Measurements from ENCODE around the gene VASN. TPM values are rescaled to one million over a fixed set of nuclear protein-coding genes. Genes with fewer than 3 reads are reported as not detected.

The VASN gene
- total RNA-seq, 4 donors from 2014 or later, result 3.6 to 49.0 (median 19.9) TPM

- H3K4me3 ChIP-seq, result peak overlapping the region; percentile 35 to 88
- intact Hi-C loops (cut with DNase I; ENCODE audit: low total_unique reads), result no loop called here
- no peaks in the 10 kb centered on the region for H3K36me3 ChIP-seq
- H3K9me3 ChIP-seq, result no peaks in the 10 kb centered on the region
- DNase-seq, result no peak
- H3K4me1 ChIP-seq, result no peaks in the 10 kb centered on the region
- H3K27me3 ChIP-seq, result no peaks in the 10 kb centered on the region
- H3K27ac ChIP-seq, result peak overlapping the region; percentile 16 to 66
- no peak for TF ChIP-seq POLR2A (IDR thresholded peaks at IDR 0.05)
- TF ChIP-seq CTCF (IDR thresholded peaks at IDR 0.05), result no peak
Observed at GRCh38 chr16:4415538-4416199, 44.0 kb downstream of the VASN start.

DNA sequence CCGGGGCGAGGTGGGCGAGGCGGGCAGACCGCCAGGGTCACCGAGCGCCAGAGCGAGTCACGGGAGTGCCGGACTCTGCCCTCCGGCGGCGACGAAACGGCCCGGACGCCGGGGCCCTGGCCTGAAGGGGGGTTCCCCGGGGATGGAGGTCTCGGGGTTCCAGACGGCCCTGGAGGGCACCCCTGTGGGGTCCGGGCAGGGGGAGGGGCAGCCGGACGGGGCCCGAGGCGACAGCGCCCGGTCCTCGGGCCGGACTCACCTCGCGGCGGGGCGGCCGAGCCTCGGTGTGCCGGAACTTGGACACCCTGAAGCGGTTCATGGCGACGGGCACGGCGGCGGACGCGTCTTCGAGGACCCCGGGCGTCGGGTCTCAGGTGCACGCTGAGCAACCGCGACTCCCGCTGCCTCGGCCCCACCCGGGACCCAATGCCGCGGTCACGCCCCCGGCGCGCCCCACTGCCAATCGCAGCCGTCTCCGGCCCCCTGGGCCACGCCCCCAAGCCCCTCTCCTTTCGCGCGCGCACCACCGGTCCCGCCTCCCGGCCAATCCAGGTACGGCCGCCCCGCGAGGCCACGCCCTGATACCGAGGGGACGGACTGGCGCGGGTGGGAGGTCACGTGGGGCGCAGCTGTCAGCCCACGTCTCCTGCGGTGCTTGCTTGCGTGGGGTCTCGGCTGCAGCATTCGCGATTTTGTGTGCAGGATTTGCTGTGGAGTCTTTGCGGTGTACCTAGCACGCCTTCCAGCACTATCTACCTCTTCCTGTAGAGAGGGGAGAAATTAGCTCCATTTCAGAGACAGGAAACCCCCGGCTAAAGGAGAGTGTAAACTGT lies 44.8 kb downstream of the VASN start, which contains the start of gene CORO7:
CORO7 (minus strand) TSS at position 397 of the 833 bp plus-strand sequence; CDS start at position 319, 78 bp downstream.
- Histone ChIP-seq H3K4me3 (peak within 1 kb of the TSS; percentile 35 to 88), H3K27me3 (no peaks in the 10 kb centered on the region), H3K36me3 (no peaks in the 10 kb centered on the region), H3K9me3 (no peaks in the 10 kb centered on the region), H3K4me1 (no peaks in the 10 kb centered on the region), H3K27ac (peak within 1 kb of the TSS; percentile 16 to 66)
- peak in 2 of 4 experiments; percentile 43 to 45 for TF ChIP-seq CTCF (IDR thresholded peaks at IDR 0.05)
- peak in 1 of 2 donors; percentile 66 for TF ChIP-seq POLR2A (IDR thresholded peaks at IDR 0.05)
- intact Hi-C loops (cut with DNase I; ENCODE audit: low total_unique reads), result no loop called here
- DNase-seq, result peak; percentile 95

GRCh38 chr16:4419402-4419959 lies 47.8 kb downstream of the VASN start:
- H3K4me3 ChIP-seq, result no peak overlapping the region
- DNase-seq, result no peak
- TF ChIP-seq CTCF (IDR thresholded peaks at IDR 0.05), result no peak
- no peak for TF ChIP-seq POLR2A (IDR thresholded peaks at IDR 0.05)
- intact Hi-C loops (cut with DNase I; ENCODE audit: low total_unique reads), result no loop called here
- H3K4me1 ChIP-seq, result no peaks in the 10 kb centered on the region
- H3K27me3 ChIP-seq, result no peaks in the 10 kb centered on the region
- H3K27ac ChIP-seq, result no peak overlapping the region
- H3K9me3 ChIP-seq, result no peaks in the 10 kb centered on the region
- H3K36me3 ChIP-seq, result no peaks in the 10 kb centered on the region

GRCh38 chr16:4420505-4421105 lies 49.0 kb downstream of the VASN start:
- Histone ChIP-seq H3K4me1 (peaks cover 0 to 5% of the 10 kb centered on the region in 2 donors), H3K27me3 (no peaks in the 10 kb centered on the region), H3K36me3 (no peaks in the 10 kb centered on the region), H3K27ac (no peak overlapping the region), H3K9me3 (no peaks in the 10 kb centered on the region), H3K4me3 (no peak overlapping the region)
- intact Hi-C loops (cut with DNase I; ENCODE audit: low total_unique reads), result no loop called here
- TF ChIP-seq POLR2A (IDR thresholded peaks at IDR 0.05) (no peak), CTCF (IDR thresholded peaks at IDR 0.05) (no peak)
- DNase-seq, result no peak
